HG03064 (cell line): ENCODE measurements around the gene LCN12.

ENCODE experiments used
- ATAC-seq: cut with Tn5 transposase; IDR thresholded peaks from one replicate; pipeline ENCODE4 v1.9.1; 2021; ENCODE audit warnings: low read depth; ENCODE audit not compliant: unreplicated experiment

LCN12 gene

GRCh38 chr9:136971746-136972145, 19.7 kb downstream of the LCN12 start:
- ATAC-seq: no peak

GRCh38 chr9:136972335-136972734, 20.3 kb downstream of the LCN12 start:
- no peak for ATAC-seq

GRCh38 chr9:136972743-136973142, 20.7 kb downstream of the LCN12 start:
- ATAC-seq: no peak

GRCh38 chr9:136973618-136974617, 21.8 kb downstream of the LCN12 start:
- ATAC-seq: no peak

GRCh38 chr9:136974817-136975535, 22.9 kb downstream of the LCN12 start:
- ATAC-seq: no peak

GRCh38 chr9:136975644-136976043, 23.6 kb downstream of the LCN12 start:
- no peak for ATAC-seq

- ATAC-seq: no peak
These were observed 25.1 kb downstream of the LCN12 start, which contains the start of gene PTGDS for GRCh38 chr9:136977223-136977622. TSS of gene PTGDS (plus strand) at chr9:136977504. CDS start at chr9:136977579, 75 bp downstream.

- ATAC-seq: no peak
These were observed 25.6 kb downstream of the LCN12 start for GRCh38 chr9:136977649-136978072.

GRCh38 chr9:136978073-136978864, 26.2 kb downstream of the LCN12 start:
- no peak for ATAC-seq

GRCh38 chr9:136978865-136979544, 26.9 kb downstream of the LCN12 start:
- no peak for ATAC-seq

GRCh38 chr9:136979769-136980587, 27.9 kb downstream of the LCN12 start:
- no peak for ATAC-seq

GRCh38 chr9:136980669-136981478, 28.8 kb downstream of the LCN12 start:
- ATAC-seq: no peak

- ATAC-seq: no peak
These were observed 29.6 kb downstream of the LCN12 start for GRCh38 chr9:136981588-136982231.

- no peak for ATAC-seq
These were observed 30.4 kb downstream of the LCN12 start, which contains the start of gene LCNL1 for GRCh38 chr9:136982232-136983051. TSS of gene LCNL1 (plus strand) at chr9:136982993. CDS start at chr9:136983587, 594 bp downstream.

- no peak for ATAC-seq
These were observed 31.1 kb downstream of the LCN12 start for GRCh38 chr9:136983167-136983566.

GRCh38 chr9:136983656-136984314, 31.7 kb downstream of the LCN12 start:
- no peak for ATAC-seq
